Ramos (cell line): ENCODE results near the gene ADD2.
"Not testable (repeated sequence)": the region's sequence is repeated elsewhere in the genome, so short reads cannot be mapped to it uniquely, and the experiment has no call there.

Experiments used
- in situ Hi-C: fragments of 300-500 bp; cut with MboI; formaldehyde crosslinking; loops from one replicate; pipeline ENCODE4 v1.14.3; 2022; ENCODE audit warnings: low sequenced_read_pairs; ENCODE audit not compliant: unreplicated experiment

The ADD2 gene

GRCh38 chr2:70767699-70768589 is at the start of gene ADD2:
Gene ADD2, minus strand, starts transcription at chr2:70768200. Its CDS starts 61,792 bp downstream, at chr2:70706408.
- in situ Hi-C loops = no loop called here

- in situ Hi-C loops = no loop called here
Measured at GRCh38 chr2:70817284-70817954, 49.4 kb upstream of the ADD2 start.

GRCh38 chr2:70816726-70817125 is 48.7 kb upstream of the ADD2 start:
- in situ Hi-C loops = no loop called here

- in situ Hi-C loops = no loop called here
Measured at GRCh38 chr2:70808983-70809958, 41.3 kb upstream of the ADD2 start.

GRCh38 chr2:70807828-70808118 is 39.8 kb upstream of the ADD2 start:
- in situ Hi-C loops = no loop called here

- in situ Hi-C loops = no loop called here
Measured at GRCh38 chr2:70807102-70807827, 39.3 kb upstream of the ADD2 start.

- in situ Hi-C loops = no loop called here
Measured at GRCh38 chr2:70806620-70807019, 38.6 kb upstream of the ADD2 start.

- in situ Hi-C loops = no loop called here
Measured at GRCh38 chr2:70806013-70806412, 38.0 kb upstream of the ADD2 start.

GRCh38 chr2:70801607-70802263 is 33.7 kb upstream of the ADD2 start:
- in situ Hi-C loops = no loop called here

GRCh38 chr2:70799706-70800105 is 31.7 kb upstream of the ADD2 start:
- in situ Hi-C loops = no loop called here

- in situ Hi-C loops = not testable (repeated sequence)
Measured at GRCh38 chr2:70797996-70798395, 30.0 kb upstream of the ADD2 start.

- in situ Hi-C loops = no loop called here
Measured at GRCh38 chr2:70797506-70797905, 29.5 kb upstream of the ADD2 start.

- in situ Hi-C loops = no loop called here
Measured at GRCh38 chr2:70796262-70796661, 28.3 kb upstream of the ADD2 start.

- in situ Hi-C loops = no loop called here
Measured at GRCh38 chr2:70795164-70795995, 27.4 kb upstream of the ADD2 start.

GRCh38 chr2:70793450-70793849 is 25.4 kb upstream of the ADD2 start:
- in situ Hi-C loops = no loop called here

GRCh38 chr2:70790136-70790828 is 22.3 kb upstream of the ADD2 start, which contains the start of gene FIGLA:
Gene FIGLA, minus strand, starts transcription at chr2:70790643. Its CDS starts 5 bp downstream, at chr2:70790638.
- in situ Hi-C loops = no loop called here

- in situ Hi-C loops = no loop called here
Measured at GRCh38 chr2:70789304-70790135, 21.5 kb upstream of the ADD2 start.
